ENCODE data around the gene IGFL4. TPM values are rescaled to one million over a fixed set of nuclear protein-coding genes. Genes with fewer than 3 reads are reported as not detected.

Gene IGFL4
- total RNA-seq, 1 donor from 2014 or later = 2.3 TPM

DNA sequence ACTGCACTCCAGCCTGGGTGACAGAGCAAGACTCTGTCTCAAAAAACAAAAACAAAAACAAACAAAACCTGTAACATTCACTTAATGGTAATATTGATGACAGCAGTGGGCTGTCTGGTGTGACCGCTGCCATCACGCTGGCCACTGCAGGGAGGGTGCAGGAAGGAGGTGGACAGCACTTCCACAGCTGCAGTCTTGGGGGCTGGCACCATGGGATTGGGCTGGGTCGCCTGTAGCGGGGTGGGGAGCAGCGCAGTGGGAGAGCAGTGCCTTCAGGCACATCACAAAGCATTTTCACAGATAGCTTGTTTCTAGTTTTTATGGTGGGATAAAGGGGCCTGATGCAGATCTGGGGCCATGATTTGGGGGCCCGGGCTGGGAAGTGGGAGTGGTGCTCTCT is 5.3 kb downstream of the IGFL4 start:
- Histone ChIP-seq H3K9ac (ENCODE audit: low read length) (no peak overlapping the region), H3K4me2 (ENCODE audit: low read length) (no peak overlapping the region), H3K9me3 (ENCODE audit: insufficient read depth, low read depth, low read length) (peaks cover 4% of the 10 kb centered on the region), H3K27ac (ENCODE audit: low read depth, low read length) (no peak overlapping the region), H3K4me1 (ENCODE audit: insufficient read depth, low read length) (no peaks in the 10 kb centered on the region), H3K36me3 (ENCODE audit: insufficient read depth, low read length) (no peaks in the 10 kb centered on the region), H3K4me3 (ENCODE audit: insufficient read depth, low read depth, low read length) (no peak overlapping the region), H2AFZ (ENCODE audit: low read depth, low read length) (no peak overlapping the region), H3K27me3 (ENCODE audit: insufficient read depth, low read length) (peaks cover 21% of the 10 kb centered on the region), H3K79me2 (ENCODE audit: insufficient read depth, low read length) (no peaks in the 10 kb centered on the region), H4K20me1 (ENCODE audit: insufficient read depth, low read length) (no peaks in the 10 kb centered on the region)
- peaks cover 17% of the 10 kb centered on the region for H3K36me3 Mint-ChIP-seq (ENCODE audit: low read depth, unreplicated experiment)
- H3K27me3 Mint-ChIP-seq (ENCODE audit: low read depth, unreplicated experiment) = peaks cover 11% of the 10 kb centered on the region
- peaks cover 8% of the 10 kb centered on the region for H3K4me1 Mint-ChIP-seq (ENCODE audit: low read depth, unreplicated experiment)
- H3K4me3 Mint-ChIP-seq (ENCODE audit: unreplicated experiment) = peak overlapping the region; percentile 29
- FAIRE-seq (no peak), DNase-seq (ENCODE audit: low read depth) (no peak)
- peaks cover 6% of the 10 kb centered on the region for H3K9me3 Mint-ChIP-seq (ENCODE audit: unreplicated experiment)
- no peak for TF ChIP-seq EZH2 (IDR thresholded peaks at IDR 0.05; ENCODE audit: insufficient read depth, low read length)
- TF ChIP-seq, protein P1, sequence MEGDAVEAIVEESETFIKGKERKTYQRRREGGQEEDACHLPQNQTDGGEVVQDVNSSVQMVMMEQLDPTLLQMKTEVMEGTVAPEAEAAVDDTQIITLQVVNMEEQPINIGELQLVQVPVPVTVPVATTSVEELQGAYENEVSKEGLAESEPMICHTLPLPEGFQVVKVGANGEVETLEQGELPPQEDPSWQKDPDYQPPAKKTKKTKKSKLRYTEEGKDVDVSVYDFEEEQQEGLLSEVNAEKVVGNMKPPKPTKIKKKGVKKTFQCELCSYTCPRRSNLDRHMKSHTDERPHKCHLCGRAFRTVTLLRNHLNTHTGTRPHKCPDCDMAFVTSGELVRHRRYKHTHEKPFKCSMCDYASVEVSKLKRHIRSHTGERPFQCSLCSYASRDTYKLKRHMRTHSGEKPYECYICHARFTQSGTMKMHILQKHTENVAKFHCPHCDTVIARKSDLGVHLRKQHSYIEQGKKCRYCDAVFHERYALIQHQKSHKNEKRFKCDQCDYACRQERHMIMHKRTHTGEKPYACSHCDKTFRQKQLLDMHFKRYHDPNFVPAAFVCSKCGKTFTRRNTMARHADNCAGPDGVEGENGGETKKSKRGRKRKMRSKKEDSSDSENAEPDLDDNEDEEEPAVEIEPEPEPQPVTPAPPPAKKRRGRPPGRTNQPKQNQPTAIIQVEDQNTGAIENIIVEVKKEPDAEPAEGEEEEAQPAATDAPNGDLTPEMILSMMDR (IDR thresholded peaks at IDR 0.05; ENCODE audit: insufficient read depth, low read depth, low read length) = no peak
- no peak overlapping the region for H3K27ac Mint-ChIP-seq (ENCODE audit: unreplicated experiment)

DNA sequence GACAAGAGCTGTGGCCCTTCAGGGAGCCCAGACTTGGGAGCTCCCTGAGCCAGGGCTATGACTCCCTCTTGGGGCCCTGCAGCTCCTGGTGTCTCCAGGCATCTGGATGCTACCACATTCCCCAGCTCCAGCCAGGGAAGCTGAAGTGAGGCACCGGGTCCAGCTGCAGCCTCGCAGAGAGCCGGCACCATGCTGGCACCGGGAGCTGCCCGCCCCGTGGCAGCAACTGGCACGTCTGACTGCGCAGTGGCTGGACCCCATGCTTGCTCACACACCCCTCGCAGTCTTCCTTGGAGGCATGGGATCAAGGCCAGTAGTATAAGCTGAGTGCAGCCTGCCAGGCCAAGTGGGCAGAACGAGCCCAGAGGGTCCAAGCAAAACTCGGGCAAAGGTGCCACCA is 7.4 kb downstream of the IGFL4 start:
- peaks cover 2% of the 10 kb centered on the region for H3K9me3 ChIP-seq (ENCODE audit: insufficient read depth, low read depth, low read length)
- no peak overlapping the region for H2AFZ ChIP-seq (ENCODE audit: low read depth, low read length)
- H3K4me2 ChIP-seq (ENCODE audit: low read length) = no peak overlapping the region
- H3K4me3 Mint-ChIP-seq (ENCODE audit: unreplicated experiment) = no peak overlapping the region
- H3K36me3 Mint-ChIP-seq (ENCODE audit: low read depth, unreplicated experiment) = peaks cover 9% of the 10 kb centered on the region
- H3K27me3 ChIP-seq (ENCODE audit: insufficient read depth, low read length) = peaks cover 14% of the 10 kb centered on the region
- FAIRE-seq (no peak), DNase-seq (ENCODE audit: low read depth) (no peak)
- no peaks in the 10 kb centered on the region for H3K36me3 ChIP-seq (ENCODE audit: insufficient read depth, low read length)
- H3K27ac Mint-ChIP-seq (ENCODE audit: unreplicated experiment) = no peak overlapping the region
- H3K4me3 ChIP-seq (ENCODE audit: insufficient read depth, low read depth, low read length) = no peak overlapping the region
- H4K20me1 ChIP-seq (ENCODE audit: insufficient read depth, low read length) = no peaks in the 10 kb centered on the region
- no peaks in the 10 kb centered on the region for H3K79me2 ChIP-seq (ENCODE audit: insufficient read depth, low read length)
- no peak overlapping the region for H3K27ac ChIP-seq (ENCODE audit: low read depth, low read length)
- no peak overlapping the region for H3K9ac ChIP-seq (ENCODE audit: low read length)
- TF ChIP-seq, protein P1 (IDR thresholded peaks at IDR 0.05; ENCODE audit: insufficient read depth, low read depth, low read length) = no peak
- no peak for TF ChIP-seq EZH2 (IDR thresholded peaks at IDR 0.05; ENCODE audit: insufficient read depth, low read length)
- H3K4me1 ChIP-seq (ENCODE audit: insufficient read depth, low read length) = no peaks in the 10 kb centered on the region
- H3K27me3 Mint-ChIP-seq (ENCODE audit: low read depth, unreplicated experiment) = peaks cover 6% of the 10 kb centered on the region
- peaks cover 9% of the 10 kb centered on the region for H3K4me1 Mint-ChIP-seq (ENCODE audit: low read depth, unreplicated experiment)
- peaks cover 4% of the 10 kb centered on the region for H3K9me3 Mint-ChIP-seq (ENCODE audit: unreplicated experiment)

DNA sequence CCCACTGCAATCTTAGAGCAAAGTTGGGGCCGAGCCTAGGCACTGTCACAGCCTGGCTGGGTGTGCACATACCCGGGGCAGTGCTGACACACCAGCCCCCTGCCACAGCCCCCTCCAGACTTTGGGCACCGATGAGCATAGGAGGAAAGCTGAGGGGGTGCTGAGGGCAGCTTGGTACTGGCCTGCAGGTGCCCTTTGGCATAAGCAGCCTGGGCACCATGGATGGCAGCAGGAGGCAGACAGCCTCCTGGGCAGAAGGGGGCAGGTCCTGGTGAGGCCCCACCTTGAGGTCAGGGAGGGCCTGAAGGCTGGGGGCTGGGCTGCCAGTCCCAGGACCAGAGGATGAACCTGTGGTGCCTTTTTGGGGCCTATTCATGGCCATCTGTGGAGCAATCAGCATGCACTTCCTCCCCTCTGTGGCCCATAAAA is 8.2 kb downstream of the IGFL4 start:
- Histone ChIP-seq H3K4me2 (ENCODE audit: low read length) (no peak overlapping the region), H3K9ac (ENCODE audit: low read length) (no peak overlapping the region), H3K79me2 (ENCODE audit: insufficient read depth, low read length) (no peaks in the 10 kb centered on the region), H3K27ac (ENCODE audit: low read depth, low read length) (no peak overlapping the region), H3K9me3 (ENCODE audit: insufficient read depth, low read depth, low read length) (peaks cover 2% of the 10 kb centered on the region), H3K4me3 (ENCODE audit: insufficient read depth, low read depth, low read length) (no peak overlapping the region), H3K4me1 (ENCODE audit: insufficient read depth, low read length) (no peaks in the 10 kb centered on the region), H4K20me1 (ENCODE audit: insufficient read depth, low read length) (no peaks in the 10 kb centered on the region), H3K27me3 (ENCODE audit: insufficient read depth, low read length) (peaks cover 14% of the 10 kb centered on the region), H3K36me3 (ENCODE audit: insufficient read depth, low read length) (no peaks in the 10 kb centered on the region), H2AFZ (ENCODE audit: low read depth, low read length) (no peak overlapping the region)
- Mint-ChIP-seq H3K36me3 (ENCODE audit: low read depth, unreplicated experiment) (peaks cover 9% of the 10 kb centered on the region), H3K4me3 (ENCODE audit: unreplicated experiment) (no peak overlapping the region), H3K4me1 (ENCODE audit: low read depth, unreplicated experiment) (peaks cover 9% of the 10 kb centered on the region), H3K27me3 (ENCODE audit: low read depth, unreplicated experiment) (peaks cover 6% of the 10 kb centered on the region), H3K9me3 (ENCODE audit: unreplicated experiment) (peaks cover 4% of the 10 kb centered on the region), H3K27ac (ENCODE audit: unreplicated experiment) (no peak overlapping the region)
- DNase-seq (ENCODE audit: low read depth) (no peak), FAIRE-seq (no peak)
- TF ChIP-seq EZH2 (IDR thresholded peaks at IDR 0.05; ENCODE audit: insufficient read depth, low read length) = no peak
- TF ChIP-seq, protein P1 (IDR thresholded peaks at IDR 0.05; ENCODE audit: insufficient read depth, low read depth, low read length) = no peak

Measured in astrocyte (in vitro differentiated cells and primary cell).